ENCODE results near the gene PTPRK.

- no peak for TF ChIP-seq POLR2A (IDR thresholded peaks at IDR 0.05; ENCODE audit: borderline replicate concordance, extremely low read depth, insufficient read depth, insufficient read length)
- TF ChIP-seq, protein P1, sequence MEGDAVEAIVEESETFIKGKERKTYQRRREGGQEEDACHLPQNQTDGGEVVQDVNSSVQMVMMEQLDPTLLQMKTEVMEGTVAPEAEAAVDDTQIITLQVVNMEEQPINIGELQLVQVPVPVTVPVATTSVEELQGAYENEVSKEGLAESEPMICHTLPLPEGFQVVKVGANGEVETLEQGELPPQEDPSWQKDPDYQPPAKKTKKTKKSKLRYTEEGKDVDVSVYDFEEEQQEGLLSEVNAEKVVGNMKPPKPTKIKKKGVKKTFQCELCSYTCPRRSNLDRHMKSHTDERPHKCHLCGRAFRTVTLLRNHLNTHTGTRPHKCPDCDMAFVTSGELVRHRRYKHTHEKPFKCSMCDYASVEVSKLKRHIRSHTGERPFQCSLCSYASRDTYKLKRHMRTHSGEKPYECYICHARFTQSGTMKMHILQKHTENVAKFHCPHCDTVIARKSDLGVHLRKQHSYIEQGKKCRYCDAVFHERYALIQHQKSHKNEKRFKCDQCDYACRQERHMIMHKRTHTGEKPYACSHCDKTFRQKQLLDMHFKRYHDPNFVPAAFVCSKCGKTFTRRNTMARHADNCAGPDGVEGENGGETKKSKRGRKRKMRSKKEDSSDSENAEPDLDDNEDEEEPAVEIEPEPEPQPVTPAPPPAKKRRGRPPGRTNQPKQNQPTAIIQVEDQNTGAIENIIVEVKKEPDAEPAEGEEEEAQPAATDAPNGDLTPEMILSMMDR (IDR thresholded peaks at IDR 0.05 in 2 of 3, conservative IDR thresholded peaks at IDR 0.05 in 1 of 3; ENCODE audit: borderline replicate concordance in 1 of 3, insufficient read depth in 1 of 3, low read depth in 2 of 3, low read length in 2 of 3): no peak
Measured at GRCh38 chr6:128531696-128532095, 11.3 kb upstream of the PTPRK start.
